H1 (cell line): ENCODE measurements around the gene RPL6. TPM values are rescaled to one million over a fixed set of nuclear protein-coding genes. Genes with fewer than 3 reads are reported as not detected.

ENCODE experiments used
- CTCF ChIA-PET: fragments of 300-600 bp; sonication (Branson Sonifier 250); formaldehyde crosslinking; loops from one replicate; lab custom pipeline; 2021; ENCODE audit not compliant: partially characterized antibody; lab: Charles Lee
- POLR2A ChIA-PET: fragments of 300-600 bp; sonication (Branson Sonifier 250); formaldehyde crosslinking; loops from one replicate; lab custom pipeline; 2021; ENCODE audit warnings: inconsistent platforms; ENCODE audit not compliant: partially characterized antibody; lab: Charles Lee
- DNase-seq, 2 experiments: peaks; one replicate each; pipeline versions ENCODE4 v3.0.0 to v3.0.0-alpha.2; 2010 to 2022; ENCODE audit warnings: low spot score in 2 of 2, low read depth in 1 of 2, mixed read lengths in 1 of 2
- FAIRE-seq: peaks from 2 replicates; lab custom pipeline; 2011; peaks lifted over from hg19 to GRCh38; lab: Jason Lieb, UNC
- H2AFZ ChIP-seq: 2 replicates; pipeline ENCODE4 v1.8.1; 2012; ENCODE audit warnings: low read length, inconsistent platforms
- H2AK5ac ChIP-seq: 2 replicates; pipeline ENCODE4 v1.6.1; 2013; ENCODE audit warnings: low read depth, low read length
- H2BK120ac ChIP-seq: replicated peaks from 2 replicates; pipeline ENCODE3; 2013; ENCODE audit warnings: low read depth, low read length, inconsistent platforms
- H2BK12ac ChIP-seq: 2 replicates; pipeline ENCODE4 v1.6.1; 2013; ENCODE audit warnings: low read depth, low read length
- H2BK15ac ChIP-seq: 2 replicates; pipeline ENCODE4 v1.6.1; 2013; ENCODE audit warnings: low read length
- H2BK20ac ChIP-seq: 2 replicates; pipeline ENCODE4 v1.6.1; 2013; ENCODE audit warnings: low read length
- H2BK5ac ChIP-seq: 2 replicates; pipeline ENCODE4 v1.6.1; 2013; ENCODE audit warnings: low read depth, low read length
- H3K14ac ChIP-seq: 2 replicates; pipeline ENCODE4 v1.6.1; 2013; ENCODE audit warnings: inconsistent platforms; ENCODE audit not compliant: insufficient read length
- H3K18ac ChIP-seq: 2 replicates; pipeline ENCODE4 v1.6.1; 2013; ENCODE audit warnings: low read length; ENCODE audit errors: extremely low read depth
- H3K23ac ChIP-seq: 2 replicates; pipeline ENCODE4 v1.6.1; 2013; ENCODE audit warnings: inconsistent platforms; ENCODE audit not compliant: insufficient read length
- H3K23me2 ChIP-seq: 2 replicates; pipeline ENCODE4 v1.6.1; 2013; ENCODE audit warnings: low read depth, low read length
- H3K27ac ChIP-seq: 2 replicates; pipeline ENCODE4 v1.6.1; 2011; ENCODE audit warnings: low read depth, low read length, inconsistent platforms
- H3K27me3 ChIP-seq, 4 experiments: replicated peaks in 1 of 4; 1 replicate in 1 of 4; 2 replicates in 3 of 4; pipeline versions ENCODE4 v1.6.1 to v1.8.1; 2011 to 2013; ENCODE audit warnings: low read length in 3 of 4, mild to moderate bottlenecking in 3 of 4, inconsistent platforms in 2 of 4, mixed read lengths in 2 of 4, moderate library complexity in 1 of 4; ENCODE audit not compliant: control insufficient read depth in 3 of 4, insufficient read depth in 3 of 4; ENCODE audit errors: extremely low read depth in 1 of 4
- H3K36me3 ChIP-seq, 4 experiments: 2 replicates each; pipeline versions ENCODE4 v1.6.1 to v1.8.1; 2011 to 2013; ENCODE audit warnings: mild to moderate bottlenecking in 4 of 4, low read length in 3 of 4, moderate library complexity in 2 of 4, control low read depth in 1 of 4, inconsistent platforms in 1 of 4; ENCODE audit not compliant: insufficient read depth in 4 of 4, control insufficient read depth in 2 of 4
- H3K4ac ChIP-seq: replicated peaks from 2 replicates; pipeline ENCODE3; 2013; ENCODE audit warnings: low read length, low read depth, mixed read lengths, inconsistent platforms; ENCODE audit not compliant: insufficient read length
- H3K4me1 ChIP-seq, 4 experiments: replicated peaks in 1 of 4; 1 replicate in 1 of 4; 2 replicates in 3 of 4; pipeline versions ENCODE4 v1.6.1 to v1.8.1; 2011 to 2013; ENCODE audit warnings: low read length in 3 of 4, inconsistent platforms in 2 of 4, mixed read lengths in 1 of 4; ENCODE audit not compliant: insufficient read depth in 4 of 4, control insufficient read depth in 3 of 4
- H3K4me2 ChIP-seq, 2 experiments: 2 replicates each; pipeline versions ENCODE4 v1.6.1 to v1.8.1; 2011 to 2013; ENCODE audit warnings: low read depth in 2 of 2, low read length in 2 of 2, control low read depth in 1 of 2, inconsistent platforms in 1 of 2, mild to moderate bottlenecking in 1 of 2; ENCODE audit not compliant: insufficient read depth in 1 of 2
- H3K4me3 ChIP-seq, 4 experiments: fragments of 200-600, 300-600 bp in 1 of 4; sonication (generic), shearing (Covaris generic), sonication (Bioruptor Twin) in 1 of 4; 2 replicates each; pipeline versions ENCODE4 v1.5.1 to v1.8.1; 2011 to 2016; ENCODE audit warnings: low read length in 4 of 4, low read depth in 3 of 4, control low read depth in 2 of 4, inconsistent platforms in 2 of 4, mild to moderate bottlenecking in 2 of 4, mixed read lengths in 1 of 4, moderate library complexity in 1 of 4; ENCODE audit not compliant: insufficient read depth in 2 of 4; ENCODE audit errors: extremely low read depth in 1 of 4
- H3K56ac ChIP-seq: replicated peaks from 2 replicates; pipeline ENCODE3; 2013; ENCODE audit warnings: low read depth, mild to moderate bottlenecking, mixed read lengths, low read length, inconsistent platforms; ENCODE audit not compliant: insufficient read length
- H3K79me1 ChIP-seq: 2 replicates; pipeline ENCODE4 v1.6.1; 2013; ENCODE audit warnings: low read depth, low read length, control low read depth
- H3K79me2 ChIP-seq, 2 experiments: 2 replicates each; pipeline versions ENCODE4 v1.6.1 to v1.8.1; 2012 to 2013; ENCODE audit warnings: low read length in 2 of 2, mild to moderate bottlenecking in 2 of 2, inconsistent platforms in 1 of 2; ENCODE audit not compliant: insufficient read depth in 2 of 2, control insufficient read depth in 1 of 2
- H3K9ac ChIP-seq, 4 experiments: replicated peaks in 1 of 4; 1 replicate in 1 of 4; 2 replicates in 3 of 4; pipeline versions ENCODE4 v1.6.1 to v1.8.1; 2011 to 2013; ENCODE audit warnings: low read depth in 3 of 4, low read length in 3 of 4, control low read depth in 2 of 4, mild to moderate bottlenecking in 2 of 4, moderate library complexity in 2 of 4, inconsistent platforms in 1 of 4; ENCODE audit errors: extremely low read depth in 1 of 4
- H3K9me3 ChIP-seq, 2 experiments: 2 replicates each; pipeline versions ENCODE4 v1.6.1 to v1.8.1; 2012 to 2013; ENCODE audit warnings: mild to moderate bottlenecking in 2 of 2, moderate library complexity in 2 of 2, control low read depth in 1 of 2, inconsistent platforms in 1 of 2, low read depth in 1 of 2, low read length in 1 of 2, mixed read lengths in 1 of 2; ENCODE audit not compliant: insufficient read depth in 2 of 2
- H4K20me1 ChIP-seq, 2 experiments: replicated peaks in 1 of 2; 2 replicates each; pipeline versions ENCODE3 to v1.8.1; 2011 to 2013; ENCODE audit warnings: inconsistent platforms in 2 of 2, low read length in 2 of 2, mild to moderate bottlenecking in 1 of 2; ENCODE audit not compliant: insufficient read depth in 2 of 2, control insufficient read depth in 1 of 2
- H4K5ac ChIP-seq: 2 replicates; pipeline ENCODE4 v1.6.1; 2013; ENCODE audit warnings: low read length, low read depth, mixed read lengths, inconsistent platforms; ENCODE audit not compliant: insufficient read length
- H4K8ac ChIP-seq: 2 replicates; pipeline ENCODE4 v1.8.0; 2013; ENCODE audit warnings: mild to moderate bottlenecking, moderate library complexity, low read length, inconsistent platforms; ENCODE audit not compliant: insufficient read depth; ENCODE audit errors: extremely low read depth
- H4K91ac ChIP-seq: replicated peaks from 2 replicates; pipeline ENCODE3; 2013; ENCODE audit warnings: low read length, mixed read lengths, inconsistent platforms; ENCODE audit not compliant: insufficient read length
- CHD2 ChIP-seq: IDR thresholded peaks from 2 replicates; pipeline ENCODE4 v1.6.1; 2012; ENCODE audit warnings: low read length, improper control_type of control experiment
- CTCF ChIP-seq, 3 experiments: IDR thresholded peaks; 1 replicate in 2 of 3; 2 replicates in 1 of 3; pipeline versions ENCODE4 v1.5.1 to v1.6.1; 2011; ENCODE audit warnings: low read length in 3 of 3, mild to moderate bottlenecking in 3 of 3, inconsistent platforms in 2 of 3, low read depth in 1 of 3, moderate library complexity in 1 of 3; ENCODE audit not compliant: insufficient read depth in 1 of 3; ENCODE audit errors: control extremely low read depth in 1 of 3
- EGR1 ChIP-seq: IDR thresholded peaks from 2 replicates; pipeline ENCODE4 v1.6.1; 2011; ENCODE audit warnings: low read depth, low read length, borderline replicate concordance
- KDM1A ChIP-seq: fragments of 200-600, 300-600 bp; sonication (generic); IDR thresholded peaks from 2 replicates; pipeline ENCODE4 v1.7.1; 2016; ENCODE audit warnings: mild to moderate bottlenecking, low read length, borderline replicate concordance
- MAX ChIP-seq: IDR thresholded peaks from 2 replicates; pipeline ENCODE4 v1.6.1; 2012; ENCODE audit warnings: inconsistent platforms
- SP1 ChIP-seq: IDR thresholded peaks from 2 replicates; pipeline ENCODE4 v1.6.1; 2011; ENCODE audit warnings: low read depth, low read length
- SP2 ChIP-seq: IDR thresholded peaks from 2 replicates; pipeline ENCODE4 v1.6.1; 2012; ENCODE audit warnings: mild to moderate bottlenecking, low read length, inconsistent platforms
- SP4 ChIP-seq: IDR thresholded peaks from 2 replicates; pipeline ENCODE4 v1.6.1; 2012; ENCODE audit warnings: low read length, inconsistent platforms
- TAF1 ChIP-seq: IDR thresholded peaks from 2 replicates; pipeline ENCODE4 v1.6.1; 2011; ENCODE audit warnings: mild to moderate bottlenecking, low read depth, low read length
- TAF7 ChIP-seq: optimal IDR thresholded peaks from 2 replicates; pipeline ENCODE3; 2011; ENCODE audit warnings: low read depth, mild to moderate bottlenecking, inconsistent platforms, low read length, moderate library complexity, borderline replicate concordance
- TCF12 ChIP-seq: IDR thresholded peaks from 2 replicates; pipeline ENCODE4 v1.6.1; 2011; ENCODE audit warnings: low read depth, mild to moderate bottlenecking, low read length
- TEAD4 ChIP-seq: IDR thresholded peaks from 2 replicates; pipeline ENCODE4 v1.6.1; 2012; ENCODE audit warnings: low read depth, low read length, inconsistent platforms, mixed read lengths
- WGBS, 2 experiments: shearing (Covaris generic) in 1 of 2; methylation state at CpG; one replicate each; pipeline versions ENCODE4 v1.1.6 to v1.1.7; 2013 to 2015; ENCODE audit warnings: low lambda C conversion rate in 2 of 2, mixed read lengths in 2 of 2, inconsistent platforms in 1 of 2, low coverage in 1 of 2, missing lambda C conversion rate in 1 of 2; ENCODE audit not compliant: insufficient replicate concordance in 2 of 2, insufficient coverage in 1 of 2, insufficient read length in 1 of 2; ENCODE audit errors: extremely low coverage in 1 of 2, missing lambda C conversion rate in 1 of 2; 5-methylcytosine and 5-hydroxymethylcytosine counted together
- polyA plus RNA-seq, 7 experiments: library from polyadenylated mRNA; depleted of rRNA in 3 of 7; stranded (reverse) in 5 of 7; unstranded in 2 of 7; fragments of >200 nt in 5 of 7; fragments of 200-250 nt in 2 of 7; gene quantifications; 1 replicate in 5 of 7; 2 replicates in 1 of 7; 4 replicates in 1 of 7; pipeline versions ENCODE4 v1.2.1 to v1.2.3, GENCODE V29; 2011 to 2013; ENCODE audit warnings: missing spikeins in 2 of 7, mixed read lengths in 2 of 7
- total RNA-seq: library from RNA; stranded (reverse); fragmentation: NEBNext Ultra II Directional; extraction: Animal tissue kit (Norgen Biotek cat#: 25700); gene quantifications from 2 replicates; pipeline ENCODE4 v1.2.1, GENCODE V29; 2021

RPL6 gene
- total and polyA plus RNA-seq, 2 of the 8 experiments (the other 6 are each of a cell fraction or from before 2014, with no cell fraction given) = 1,073 to 1,643 TPM

GRCh38 chr12:112408621-112409020 is 784 bp downstream of the RPL6 start:
- Histone ChIP-seq H2AK5ac (no peak overlapping the region), H2BK15ac (no peak overlapping the region), H4K91ac (peak overlapping the region; percentile 48), H3K79me2 (peaks cover 0 to 22% of the 10 kb centered on the region in 2 experiments; a peak in 3 of 4 replicates), H3K36me3 (peaks cover 26 to 48% (median 41%) of the 10 kb centered on the region in 4 experiments), H2BK5ac (peak overlapping the region; percentile 99), H3K56ac (peak overlapping the region; percentile 1), H3K4me1 (no peaks in the 10 kb centered on the region; a peak in 1 of 7 replicates), H3K14ac (peak overlapping the region; percentile 8), H2BK120ac (no peak overlapping the region), H3K4ac (peak overlapping the region; percentile 47), H3K9ac (peak overlapping the region; percentile 96 to 98 (median 97)), H2AFZ (no peak overlapping the region), H4K5ac (peak overlapping the region; percentile 99), H4K8ac (no peak overlapping the region), H3K23me2 (peaks cover 2% of the 10 kb centered on the region; the same call in 1 of the 2 replicates), H3K4me3 (peak overlapping the region; percentile 80 to 98 (median 94)), H3K27me3 (no peaks in the 10 kb centered on the region), H2BK12ac (no peak overlapping the region), H3K79me1 (no peaks in the 10 kb centered on the region), H3K27ac (peak overlapping the region; percentile 94), H3K9me3 (no peaks in the 10 kb centered on the region), H3K4me2 (peak overlapping the region; percentile 78 to 84), H4K20me1 (peaks cover 6% of the 10 kb centered on the region in 2 experiments), H2BK20ac (no peak overlapping the region), H3K18ac (peak overlapping the region; percentile 54), H3K23ac (no peak overlapping the region)
- ChIA-PET CTCF (no interaction called here), POLR2A (interaction anchor here (1.3 to 1.8 kb wide), 2 partner anchors 10 to 15 kb away, joined by 3 to 4 read pairs; partner anchors contain the start of gene PTPN11)
- WGBS, 2 experiments = 11% methylated on average over 5 of the region's 5 CpGs; no CpG with 5 or more reads in 1 of the 2 experiments
- FAIRE-seq = no peak
- no peak for DNase-seq
- TF ChIP-seq TEAD4 = no peak
- no peak for TF ChIP-seq CTCF (IDR thresholded peaks at IDR 0.05; ENCODE audit: control extremely low read depth in 1 of 3, insufficient read depth in 1 of 3, low read depth in 1 of 3, low read length in 3 of 3)
- TF ChIP-seq TAF7 = no peak
- TF ChIP-seq KDM1A = no peak
- no peak for TF ChIP-seq TCF12
- TF ChIP-seq EGR1 = no peak
- TF ChIP-seq TAF1 = no peak
- no peak for TF ChIP-seq MAX
- TF ChIP-seq SP4 = no peak
- no peak for TF ChIP-seq SP2
- TF ChIP-seq SP1 = no peak
- TF ChIP-seq CHD2 = no peak
